Esophagus squamous epithelium (tissue), 4 donors: Measurements from ENCODE around the gene LUC7L.

Experiments used
- CTCF ChIP-seq, 6 experiments: fragments of 450-650 bp in 4 of 6; fragments of 200-600 bp in 2 of 6; sonication (generic) in 2 of 6; IDR thresholded peaks; one replicate each; pipeline ENCODE4 v1.5.1; 2016 to 2019; ENCODE audit warnings: antibody characterized with exemption in 6 of 6, mild to moderate bottlenecking in 4 of 6, moderate library complexity in 4 of 6
- POLR2A ChIP-seq, 4 donors: fragments of 450-650 bp; IDR thresholded peaks; one replicate each; pipeline ENCODE4 v1.6.1; 2017; ENCODE audit warnings: antibody characterized with exemption in 4 of 4, mild to moderate bottlenecking in 4 of 4, moderate library complexity in 3 of 4

GRCh38 chr16:272633-273546 is 43.6 kb upstream of the LUC7L start:
- TF ChIP-seq CTCF (IDR thresholded peaks at IDR 0.05) (no peak), POLR2A (IDR thresholded peaks at IDR 0.05) (no peak)
